HUES48 (cell line): ENCODE results near the gene CNTN5.

Source experiments
- H3K27ac ChIP-seq: one replicate; pipeline ENCODE4 v1.7.0; 2013; ENCODE audit warnings: low read depth, low read length, inconsistent platforms
- H3K27me3 ChIP-seq: 2 replicates; pipeline ENCODE4 v1.6.1; 2013; ENCODE audit warnings: mild to moderate bottlenecking, low read length; ENCODE audit not compliant: control insufficient read depth, insufficient read depth
- H3K36me3 ChIP-seq: 2 replicates; pipeline ENCODE4 v1.6.1; 2013; ENCODE audit warnings: low read length; ENCODE audit not compliant: control insufficient read depth, insufficient read depth
- H3K4me1 ChIP-seq: 2 replicates; pipeline ENCODE4 v1.6.1; 2013; ENCODE audit warnings: mild to moderate bottlenecking, low read length; ENCODE audit not compliant: control insufficient read depth, insufficient read depth
- H3K4me3 ChIP-seq: 2 replicates; pipeline ENCODE4 v1.5.1; 2013; ENCODE audit warnings: mild to moderate bottlenecking, low read depth, low read length
- H3K9ac ChIP-seq: 2 replicates; pipeline ENCODE4 v1.6.1; 2013; ENCODE audit warnings: mild to moderate bottlenecking, low read depth, low read length, moderate library complexity
- H3K9me3 ChIP-seq: 2 replicates; pipeline ENCODE4 v1.6.1; 2013; ENCODE audit warnings: low read length; ENCODE audit not compliant: control insufficient read depth, insufficient read depth

Gene CNTN5

DNA sequence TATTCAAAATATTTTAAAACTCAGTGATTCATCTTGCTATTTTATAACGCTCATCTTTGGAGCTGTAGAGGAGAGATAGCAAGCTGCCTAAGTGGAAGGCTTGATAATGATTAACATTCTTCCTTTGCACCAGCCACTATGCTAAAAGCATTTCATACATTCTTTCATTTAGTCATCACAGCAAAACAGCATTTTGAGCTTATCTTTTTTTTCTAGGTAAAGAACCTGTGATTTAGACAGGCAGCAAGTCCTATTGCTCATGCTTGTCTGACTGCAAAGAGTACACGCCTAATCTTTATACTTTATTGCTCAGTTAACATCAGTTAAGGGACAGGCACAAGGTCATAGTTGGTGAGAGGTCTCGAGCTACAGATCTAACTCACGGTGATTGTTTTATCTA, 953.2 kb downstream of the CNTN5 start:
- Histone ChIP-seq H3K4me1 (no peaks in the 10 kb centered on the region; the same call in 1 of the 2 replicates), H3K36me3 (no peaks in the 10 kb centered on the region), H3K27ac (no peak overlapping the region), H3K9me3 (0 out of 2 replicates have a peak, but pooled peaks cover 3% of the 10 kb centered on the region), H3K9ac (no peak overlapping the region), H3K4me3 (no peak overlapping the region), H3K27me3 (no peaks in the 10 kb centered on the region)

DNA sequence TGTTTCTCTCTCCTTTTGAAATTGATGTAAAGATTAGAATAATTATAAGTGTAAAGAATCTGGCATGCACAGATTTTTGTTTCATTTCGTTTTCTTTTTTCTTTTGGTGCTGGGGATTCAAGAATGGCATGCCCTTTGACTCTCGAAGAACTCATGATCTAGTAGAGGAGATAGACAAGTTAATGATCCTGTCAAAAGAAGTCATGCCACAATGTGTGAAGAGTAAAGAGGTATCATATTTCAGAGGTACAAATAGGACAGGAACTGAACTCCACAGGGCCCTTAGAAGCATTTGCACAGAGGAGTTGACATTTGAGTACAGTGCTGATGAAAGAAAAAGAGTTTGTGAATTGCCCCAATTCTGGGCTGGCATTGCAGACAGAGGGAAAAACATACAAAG, 958.3 kb downstream of the CNTN5 start:
- 0 out of 2 replicates have a peak, but pooled peaks cover 3% of the 10 kb centered on the region for H3K9me3 ChIP-seq
- no peak overlapping the region for H3K4me3 ChIP-seq
- no peaks in the 10 kb centered on the region for H3K36me3 ChIP-seq
- no peak overlapping the region for H3K9ac ChIP-seq
- no peak overlapping the region for H3K27ac ChIP-seq
- no peaks in the 10 kb centered on the region for H3K27me3 ChIP-seq
- H3K4me1 ChIP-seq, result no peaks in the 10 kb centered on the region; the same call in 1 of the 2 replicates

DNA sequence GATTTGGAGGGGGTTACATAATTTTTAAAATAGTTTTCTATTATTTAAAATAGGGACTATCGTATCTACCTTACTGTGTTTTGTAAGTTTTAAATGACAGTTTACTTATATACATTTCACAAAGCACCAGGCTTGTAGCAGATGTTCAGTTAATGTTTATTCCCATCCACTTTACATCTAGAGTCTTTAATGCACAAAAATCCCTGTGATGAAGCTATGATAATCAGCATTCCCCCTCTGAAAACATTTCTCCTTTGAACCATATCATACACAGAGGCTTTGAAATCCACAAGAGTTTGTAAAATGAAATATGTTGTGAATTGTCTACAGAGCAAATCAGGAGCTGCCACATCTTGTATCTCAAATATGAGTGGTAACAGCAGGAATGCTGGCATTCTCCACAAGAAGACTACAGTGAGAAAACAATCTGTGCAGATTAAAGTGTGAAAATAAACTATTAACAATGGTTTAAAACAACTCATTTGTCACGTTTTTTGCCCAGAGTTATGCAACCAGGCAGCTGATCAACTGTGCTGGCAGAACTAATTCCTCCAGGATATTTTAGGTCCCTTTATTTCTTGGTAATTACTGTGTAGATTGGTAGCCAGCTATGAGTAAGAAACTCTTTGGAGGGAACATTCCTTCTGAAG, 967.2 kb downstream of the CNTN5 start:
- no peak overlapping the region for H3K27ac ChIP-seq
- H3K27me3 ChIP-seq, result no peaks in the 10 kb centered on the region
- no peak overlapping the region for H3K9ac ChIP-seq
- H3K4me3 ChIP-seq, result no peak overlapping the region
- H3K4me1 ChIP-seq, result no peaks in the 10 kb centered on the region
- no peaks in the 10 kb centered on the region for H3K36me3 ChIP-seq
- no peaks in the 10 kb centered on the region for H3K9me3 ChIP-seq

DNA sequence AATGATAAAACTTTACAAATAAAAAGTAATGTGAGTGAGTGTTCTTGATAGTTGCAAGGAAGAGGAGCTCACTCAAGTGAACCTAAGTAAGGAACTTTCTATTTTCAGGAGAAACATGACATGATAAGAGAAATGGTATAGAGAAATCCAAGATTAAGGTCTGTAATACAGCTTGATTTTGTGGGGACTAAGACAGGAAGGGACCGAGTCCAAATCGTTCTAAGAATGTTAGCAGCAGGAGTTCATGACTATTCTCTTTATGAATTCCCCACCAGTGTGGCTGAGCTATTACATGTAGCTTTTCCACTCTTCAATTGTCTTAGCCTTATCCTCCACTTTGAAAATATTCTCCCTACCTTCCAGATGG, 967.7 kb downstream of the CNTN5 start:
- no peaks in the 10 kb centered on the region for H3K36me3 ChIP-seq
- H3K4me1 ChIP-seq, result no peaks in the 10 kb centered on the region
- H3K27ac ChIP-seq, result no peak overlapping the region
- H3K4me3 ChIP-seq, result no peak overlapping the region
- H3K9me3 ChIP-seq, result no peaks in the 10 kb centered on the region
- H3K27me3 ChIP-seq, result no peaks in the 10 kb centered on the region
- H3K9ac ChIP-seq, result no peak overlapping the region

DNA sequence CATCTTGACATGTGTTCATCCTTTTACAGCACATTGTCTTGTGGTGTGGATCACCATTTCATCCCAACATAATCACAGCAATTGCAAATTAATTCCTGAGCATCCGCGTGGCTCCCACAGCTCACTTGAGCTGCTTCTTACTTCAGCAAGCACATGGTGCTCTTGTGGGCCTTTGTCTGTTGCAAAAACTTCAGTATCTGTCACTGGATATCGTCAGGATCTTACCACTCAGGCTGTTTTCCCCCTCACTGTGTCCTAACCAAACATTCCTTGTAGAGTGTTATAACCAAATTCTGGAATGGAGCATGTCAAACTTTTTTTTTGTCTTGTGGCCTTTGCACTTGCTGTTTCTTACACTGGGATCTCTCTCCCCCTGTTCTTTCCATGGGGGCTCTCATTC, 983.2 kb downstream of the CNTN5 start:
- no peaks in the 10 kb centered on the region for H3K4me1 ChIP-seq
- no peaks in the 10 kb centered on the region for H3K27me3 ChIP-seq
- H3K27ac ChIP-seq, result no peak overlapping the region
- H3K4me3 ChIP-seq, result no peak overlapping the region
- H3K9me3 ChIP-seq, result peaks cover 14% of the 10 kb centered on the region
- H3K36me3 ChIP-seq, result no peaks in the 10 kb centered on the region
- H3K9ac ChIP-seq, result no peak overlapping the region

DNA sequence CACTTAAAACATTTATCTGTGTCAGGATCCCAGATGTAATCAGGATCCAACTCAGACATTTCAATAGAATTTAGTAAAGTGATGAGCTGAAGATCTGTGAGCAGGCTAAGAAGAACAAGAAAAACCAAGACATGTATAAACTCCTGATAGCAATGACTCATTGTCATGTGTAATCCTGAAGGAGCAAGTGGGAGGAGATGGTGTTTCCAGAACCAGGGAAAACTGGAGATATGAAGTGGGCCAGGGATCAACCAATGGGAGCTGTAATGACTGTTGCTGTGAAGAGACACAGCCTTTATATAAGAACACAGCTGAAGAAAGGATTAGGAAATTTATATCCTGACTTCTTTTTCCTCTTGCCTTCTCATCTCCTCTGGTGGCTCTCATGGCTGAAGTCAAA, 983.8 kb downstream of the CNTN5 start:
- Histone ChIP-seq H3K36me3 (no peaks in the 10 kb centered on the region), H3K27me3 (no peaks in the 10 kb centered on the region), H3K4me1 (no peaks in the 10 kb centered on the region), H3K4me3 (no peak overlapping the region), H3K9me3 (peaks cover 14% of the 10 kb centered on the region), H3K27ac (no peak overlapping the region), H3K9ac (no peak overlapping the region)

DNA sequence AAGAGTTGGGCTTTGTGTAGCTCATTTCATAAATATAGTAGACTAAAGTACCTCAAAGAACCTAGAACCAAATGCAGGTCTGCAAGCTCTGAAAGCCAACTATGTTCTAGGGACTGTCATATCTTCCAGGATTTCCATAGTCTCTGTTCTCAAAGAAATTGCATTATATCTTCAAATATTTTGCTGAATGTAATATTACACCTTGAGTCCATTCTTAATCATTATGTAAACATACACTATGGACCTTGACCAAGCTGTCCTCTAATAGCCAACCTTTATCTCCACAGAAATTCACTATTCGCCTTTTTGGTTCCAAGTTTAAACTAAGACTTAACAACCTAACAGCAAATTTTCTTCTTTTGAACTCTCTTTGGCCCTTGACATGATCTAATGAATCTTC, 987.7 kb downstream of the CNTN5 start:
- H3K27me3 ChIP-seq, result no peaks in the 10 kb centered on the region
- no peak overlapping the region for H3K9ac ChIP-seq
- no peaks in the 10 kb centered on the region for H3K9me3 ChIP-seq
- H3K27ac ChIP-seq, result no peak overlapping the region
- no peak overlapping the region for H3K4me3 ChIP-seq
- no peaks in the 10 kb centered on the region for H3K36me3 ChIP-seq
- no peaks in the 10 kb centered on the region for H3K4me1 ChIP-seq

DNA sequence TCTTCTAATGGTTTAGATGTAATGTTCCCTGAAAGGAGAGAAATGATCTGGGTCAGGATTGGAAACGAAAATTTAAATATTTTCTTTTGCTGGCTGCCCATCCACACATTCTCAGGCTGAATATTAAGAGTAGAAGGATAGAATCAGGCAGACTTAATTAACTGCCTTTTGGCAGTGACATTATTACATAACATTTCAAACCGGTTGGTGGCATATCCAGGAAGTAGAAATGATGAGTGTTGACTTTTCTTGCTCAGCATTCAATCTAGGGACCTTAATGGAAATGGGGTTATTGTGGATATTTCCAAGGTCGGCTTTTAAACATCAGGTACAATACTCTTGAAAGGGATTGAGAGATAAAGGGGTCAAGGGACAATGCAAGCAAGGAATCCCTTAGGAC, 989.0 kb downstream of the CNTN5 start:
- no peaks in the 10 kb centered on the region for H3K27me3 ChIP-seq
- H3K36me3 ChIP-seq, result no peaks in the 10 kb centered on the region
- no peaks in the 10 kb centered on the region for H3K9me3 ChIP-seq
- H3K4me3 ChIP-seq, result no peak overlapping the region
- H3K9ac ChIP-seq, result no peak overlapping the region
- no peaks in the 10 kb centered on the region for H3K4me1 ChIP-seq
- no peak overlapping the region for H3K27ac ChIP-seq

DNA sequence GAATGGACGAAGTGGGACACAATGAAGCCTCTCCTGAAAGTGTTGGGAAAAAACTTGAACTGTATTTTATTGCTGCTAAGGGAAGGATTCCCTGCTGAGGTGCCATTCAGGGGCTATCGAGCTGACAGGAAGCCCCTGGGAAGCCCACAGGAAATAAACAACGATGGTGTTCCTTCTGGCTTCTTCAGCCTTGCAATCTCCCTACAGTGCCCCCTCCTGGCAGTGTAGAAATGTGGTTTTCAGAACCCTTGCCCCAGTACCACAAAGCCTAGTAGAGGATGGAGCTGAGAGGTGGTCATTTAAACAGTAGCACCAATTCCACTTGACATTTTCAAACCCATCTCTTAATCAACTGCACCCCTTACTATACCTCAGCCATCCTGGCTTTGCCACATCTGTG, 989.6 kb downstream of the CNTN5 start:
- no peaks in the 10 kb centered on the region for H3K36me3 ChIP-seq
- H3K9me3 ChIP-seq, result no peaks in the 10 kb centered on the region
- no peak overlapping the region for H3K9ac ChIP-seq
- no peaks in the 10 kb centered on the region for H3K4me1 ChIP-seq
- H3K27ac ChIP-seq, result no peak overlapping the region
- no peak overlapping the region for H3K4me3 ChIP-seq
- no peaks in the 10 kb centered on the region for H3K27me3 ChIP-seq

DNA sequence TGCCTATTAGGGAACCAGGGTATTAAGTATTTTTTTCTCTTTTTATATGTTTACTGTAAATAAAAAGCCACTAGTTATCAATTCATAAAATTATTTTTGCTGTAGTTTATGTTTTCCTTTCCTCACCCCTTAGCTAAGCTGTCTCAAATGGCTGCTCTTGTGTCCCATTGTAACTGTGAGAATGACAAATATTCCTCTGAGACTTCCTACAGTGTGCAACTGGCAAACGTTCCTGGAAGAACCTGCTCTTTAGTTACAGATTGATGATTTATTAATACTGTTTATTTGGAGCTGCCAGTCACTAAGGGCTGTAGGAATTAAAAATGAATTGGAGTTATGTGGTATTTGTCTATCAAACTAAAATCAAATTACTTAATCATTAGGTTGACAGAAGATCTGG, 990.9 kb downstream of the CNTN5 start:
- no peaks in the 10 kb centered on the region for H3K4me1 ChIP-seq
- H3K36me3 ChIP-seq, result no peaks in the 10 kb centered on the region
- no peak overlapping the region for H3K27ac ChIP-seq
- no peaks in the 10 kb centered on the region for H3K27me3 ChIP-seq
- no peak overlapping the region for H3K9ac ChIP-seq
- no peak overlapping the region for H3K4me3 ChIP-seq
- no peaks in the 10 kb centered on the region for H3K9me3 ChIP-seq

DNA sequence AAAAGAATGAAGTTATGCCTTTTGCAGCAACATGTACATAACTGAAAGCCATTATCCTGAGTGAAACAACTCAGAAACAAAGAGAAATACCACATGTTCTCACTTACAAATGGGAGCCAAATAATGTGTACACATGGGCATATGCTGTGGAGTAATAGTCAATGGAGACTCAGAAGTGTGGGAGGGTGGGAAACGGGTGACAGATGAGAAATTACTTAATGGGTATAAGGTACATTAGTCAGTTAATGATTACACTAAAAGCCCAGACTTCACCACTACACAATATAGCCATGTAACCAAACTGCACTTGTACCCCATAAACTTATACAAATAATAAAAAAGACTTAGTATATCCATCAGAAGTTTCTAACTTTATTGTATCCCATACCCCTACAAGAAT, 992.3 kb downstream of the CNTN5 start:
- Histone ChIP-seq H3K9me3 (no peaks in the 10 kb centered on the region), H3K27me3 (no peaks in the 10 kb centered on the region), H3K9ac (no peak overlapping the region), H3K27ac (no peak overlapping the region), H3K36me3 (no peaks in the 10 kb centered on the region), H3K4me1 (no peaks in the 10 kb centered on the region), H3K4me3 (no peak overlapping the region)

DNA sequence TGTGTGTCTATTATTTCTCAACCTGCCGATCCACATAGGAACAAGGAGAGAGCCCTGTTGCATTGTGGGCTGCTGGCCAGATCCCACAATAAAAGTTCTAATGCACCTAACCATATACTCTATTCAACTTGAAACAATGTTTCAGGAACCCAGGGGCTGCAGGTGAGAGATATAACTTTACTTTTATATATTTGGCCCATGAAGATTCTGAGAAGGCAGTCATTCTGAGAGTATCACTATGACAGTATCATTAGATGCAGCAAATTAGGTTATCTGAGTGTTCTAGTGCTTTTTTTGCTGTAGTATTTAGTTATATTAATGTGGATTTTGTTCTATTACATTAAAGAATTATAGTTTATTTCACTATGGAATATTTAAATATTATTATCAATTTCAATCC, 1011.2 kb downstream of the CNTN5 start:
- H3K27ac ChIP-seq, result no peak overlapping the region
- H3K36me3 ChIP-seq, result no peaks in the 10 kb centered on the region
- no peaks in the 10 kb centered on the region for H3K9me3 ChIP-seq
- H3K4me3 ChIP-seq, result no peak overlapping the region
- no peaks in the 10 kb centered on the region for H3K27me3 ChIP-seq
- H3K9ac ChIP-seq, result no peak overlapping the region
- no peaks in the 10 kb centered on the region for H3K4me1 ChIP-seq
